Parathyroid adenoma (tissue), 2 donors: ENCODE results near the gene SORCS2.

Experiments
- H2AFZ ChIP-seq: fragments of 300-600 bp; sonication (generic); one replicate; pipeline ENCODE4 v1.7.0; 2017; ENCODE audit warnings: antibody characterized with exemption, mild to moderate bottlenecking
- H3K27ac ChIP-seq: fragments of 300-600 bp; sonication (generic); one replicate; pipeline ENCODE4 v1.7.0; 2017
- H3K27me3 ChIP-seq: fragments of 300-600 bp; sonication (generic); one replicate; pipeline ENCODE4 v1.7.0; 2017; ENCODE audit warnings: low read length; ENCODE audit not compliant: control insufficient read depth, insufficient read depth
- H3K36me3 ChIP-seq: fragments of 300-600 bp; sonication (generic); one replicate; pipeline ENCODE4 v1.7.0; 2017; ENCODE audit warnings: low read length; ENCODE audit not compliant: control insufficient read depth, insufficient read depth
- H3K4me1 ChIP-seq: fragments of 300-600 bp; sonication (generic); one replicate; pipeline ENCODE4 v1.7.0; 2017; ENCODE audit warnings: control low read depth
- H3K4me2 ChIP-seq: fragments of 300-600 bp; sonication (generic); one replicate; pipeline ENCODE4 v1.7.0; 2017; ENCODE audit warnings: low read length
- H3K4me3 ChIP-seq: fragments of 300-600 bp; sonication (generic); one replicate; pipeline ENCODE4 v1.7.0; 2017; ENCODE audit warnings: low read depth, low read length
- H3K79me2 ChIP-seq: fragments of 300-600 bp; sonication (generic); one replicate; pipeline ENCODE4 v1.7.0; 2017; ENCODE audit warnings: control low read depth
- H3K9ac ChIP-seq: fragments of 300-600 bp; sonication (generic); one replicate; pipeline ENCODE4 v1.7.0; 2017; ENCODE audit warnings: mild to moderate bottlenecking
- H3K9me3 ChIP-seq: fragments of 300-600 bp; sonication (generic); one replicate; pipeline ENCODE4 v1.7.0; 2017; ENCODE audit warnings: low read length; ENCODE audit not compliant: control insufficient read depth
- TF ChIP-seq, protein P1 (sequence below): fragments of 300-600 bp; sonication (generic); IDR thresholded peaks from one replicate; pipeline ENCODE4 v1.7.0; 2017; ENCODE audit warnings: antibody characterized with exemption, mild to moderate bottlenecking
- donor health status: primary hyperparathyroidism.

SORCS2 gene

DNA sequence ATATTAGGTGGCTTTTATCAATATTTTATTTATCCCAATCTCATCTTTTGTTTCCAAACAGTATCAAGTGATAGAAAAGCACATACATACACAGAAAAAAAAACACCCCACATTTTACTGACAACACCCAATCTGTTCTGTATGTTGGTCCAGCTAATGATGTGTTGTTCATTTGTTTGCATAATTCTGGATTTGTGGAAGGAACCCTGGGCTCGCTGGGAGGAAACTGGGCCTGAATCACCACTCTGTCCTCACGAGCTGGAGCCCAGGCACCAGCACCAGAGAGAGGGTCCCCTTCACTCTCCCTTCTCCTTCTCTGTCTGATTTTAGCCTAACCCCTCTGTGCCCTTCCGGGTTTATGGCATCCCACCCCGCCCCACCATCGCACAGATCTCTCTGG is 162.6 kb downstream of the SORCS2 start:
- no peaks in the 10 kb centered on the region for H3K36me3 ChIP-seq
- no peak overlapping the region for H3K4me2 ChIP-seq
- H3K27me3 ChIP-seq: no peaks in the 10 kb centered on the region
- no peak overlapping the region for H2AFZ ChIP-seq
- no peak overlapping the region for H3K4me3 ChIP-seq
- TF ChIP-seq, protein P1, sequence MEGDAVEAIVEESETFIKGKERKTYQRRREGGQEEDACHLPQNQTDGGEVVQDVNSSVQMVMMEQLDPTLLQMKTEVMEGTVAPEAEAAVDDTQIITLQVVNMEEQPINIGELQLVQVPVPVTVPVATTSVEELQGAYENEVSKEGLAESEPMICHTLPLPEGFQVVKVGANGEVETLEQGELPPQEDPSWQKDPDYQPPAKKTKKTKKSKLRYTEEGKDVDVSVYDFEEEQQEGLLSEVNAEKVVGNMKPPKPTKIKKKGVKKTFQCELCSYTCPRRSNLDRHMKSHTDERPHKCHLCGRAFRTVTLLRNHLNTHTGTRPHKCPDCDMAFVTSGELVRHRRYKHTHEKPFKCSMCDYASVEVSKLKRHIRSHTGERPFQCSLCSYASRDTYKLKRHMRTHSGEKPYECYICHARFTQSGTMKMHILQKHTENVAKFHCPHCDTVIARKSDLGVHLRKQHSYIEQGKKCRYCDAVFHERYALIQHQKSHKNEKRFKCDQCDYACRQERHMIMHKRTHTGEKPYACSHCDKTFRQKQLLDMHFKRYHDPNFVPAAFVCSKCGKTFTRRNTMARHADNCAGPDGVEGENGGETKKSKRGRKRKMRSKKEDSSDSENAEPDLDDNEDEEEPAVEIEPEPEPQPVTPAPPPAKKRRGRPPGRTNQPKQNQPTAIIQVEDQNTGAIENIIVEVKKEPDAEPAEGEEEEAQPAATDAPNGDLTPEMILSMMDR: no peak
- H3K4me1 ChIP-seq: no peaks in the 10 kb centered on the region
- H3K9me3 ChIP-seq: no peaks in the 10 kb centered on the region
- no peak overlapping the region for H3K27ac ChIP-seq
- H3K9ac ChIP-seq: no peak overlapping the region
- no peaks in the 10 kb centered on the region for H3K79me2 ChIP-seq

DNA sequence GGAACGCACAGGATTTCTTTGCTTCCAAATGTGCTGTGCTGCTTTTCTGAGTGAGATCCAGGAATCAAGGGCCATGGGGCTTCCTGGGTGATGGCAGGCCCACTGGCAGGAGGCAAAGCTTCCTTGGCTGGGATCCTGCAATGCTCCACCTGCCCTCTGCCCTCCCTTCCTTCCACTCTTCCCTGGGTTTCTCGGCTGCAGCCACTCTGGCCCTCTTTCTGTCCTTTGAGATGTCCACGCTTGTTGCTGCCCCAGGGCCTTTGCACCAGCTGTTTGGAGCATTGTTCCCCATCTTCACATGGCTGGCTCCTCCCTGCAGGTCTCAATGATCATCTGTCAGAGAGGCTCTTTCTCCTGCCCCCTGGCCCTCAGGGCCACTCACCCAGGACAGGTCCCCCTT is 163.5 kb downstream of the SORCS2 start:
- no peaks in the 10 kb centered on the region for H3K27me3 ChIP-seq
- H3K79me2 ChIP-seq: no peaks in the 10 kb centered on the region
- H3K4me2 ChIP-seq: no peak overlapping the region
- H2AFZ ChIP-seq: no peak overlapping the region
- TF ChIP-seq, protein P1: no peak
- no peak overlapping the region for H3K9ac ChIP-seq
- H3K4me1 ChIP-seq: no peaks in the 10 kb centered on the region
- no peak overlapping the region for H3K27ac ChIP-seq
- no peaks in the 10 kb centered on the region for H3K36me3 ChIP-seq
- no peaks in the 10 kb centered on the region for H3K9me3 ChIP-seq
- H3K4me3 ChIP-seq: no peak overlapping the region

GRCh38 chr4:7356667-7357310 is 164.5 kb downstream of the SORCS2 start:
- Histone ChIP-seq H3K9me3 (no peaks in the 10 kb centered on the region), H3K36me3 (no peaks in the 10 kb centered on the region), H3K27ac (no peak overlapping the region), H3K79me2 (no peaks in the 10 kb centered on the region), H3K4me3 (no peak overlapping the region), H3K4me1 (no peaks in the 10 kb centered on the region), H3K9ac (no peak overlapping the region), H3K27me3 (no peaks in the 10 kb centered on the region), H3K4me2 (no peak overlapping the region), H2AFZ (no peak overlapping the region)
- TF ChIP-seq, protein P1: no peak

DNA sequence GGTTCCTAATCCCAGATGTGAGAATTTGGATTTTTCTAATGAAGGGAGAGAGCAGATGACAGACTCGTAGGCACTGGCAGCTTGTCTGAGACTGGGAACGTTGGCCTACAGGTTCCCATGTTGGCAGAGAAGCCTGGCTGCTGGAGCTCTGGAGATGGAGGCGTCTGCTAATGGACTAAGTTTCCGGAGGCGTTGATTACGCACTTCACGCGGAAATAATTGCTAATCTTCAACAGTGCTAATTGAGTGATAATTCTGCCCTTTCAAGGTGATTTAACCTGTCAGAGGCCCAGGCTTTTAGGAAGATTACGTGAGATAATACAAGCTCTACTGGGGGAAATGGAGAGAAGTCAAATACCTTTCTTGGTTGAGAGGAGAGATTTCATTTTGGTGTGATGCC is 165.0 kb downstream of the SORCS2 start:
- Histone ChIP-seq H3K4me2 (no peak overlapping the region), H3K27ac (no peak overlapping the region), H3K9ac (no peak overlapping the region), H3K79me2 (no peaks in the 10 kb centered on the region), H3K4me3 (no peak overlapping the region), H3K36me3 (no peaks in the 10 kb centered on the region), H2AFZ (no peak overlapping the region), H3K9me3 (no peaks in the 10 kb centered on the region), H3K4me1 (no peaks in the 10 kb centered on the region), H3K27me3 (no peaks in the 10 kb centered on the region)
- TF ChIP-seq, protein P1: no peak

GRCh38 chr4:7358100-7358735 is 165.9 kb downstream of the SORCS2 start:
- H3K4me3 ChIP-seq: no peak overlapping the region
- H3K27me3 ChIP-seq: no peaks in the 10 kb centered on the region
- H3K27ac ChIP-seq: no peak overlapping the region
- no peaks in the 10 kb centered on the region for H3K4me1 ChIP-seq
- H3K9ac ChIP-seq: no peak overlapping the region
- H3K36me3 ChIP-seq: no peaks in the 10 kb centered on the region
- H3K9me3 ChIP-seq: no peaks in the 10 kb centered on the region
- H2AFZ ChIP-seq: no peak overlapping the region
- no peaks in the 10 kb centered on the region for H3K79me2 ChIP-seq
- H3K4me2 ChIP-seq: no peak overlapping the region
- TF ChIP-seq, protein P1: no peak
